Astrocyte (in vitro differentiated cells and primary cell): ENCODE data around the gene SLC25A29. TPM values are rescaled to one million over a fixed set of nuclear protein-coding genes. Genes with fewer than 3 reads are reported as not detected.

ENCODE experiments used
- DNase-seq: peaks from one replicate; pipeline ENCODE4 v3.0.0-alpha.2; 2010; ENCODE audit warnings: low read depth
- FAIRE-seq: peaks from 2 replicates; lab custom pipeline; 2011; peaks lifted over from hg19 to GRCh38; lab: Jason Lieb, UNC
- H2AFZ ChIP-seq: 2 replicates; pipeline ENCODE4 v1.6.0; 2012; ENCODE audit warnings: low read depth, low read length, inconsistent platforms
- H3K27ac ChIP-seq: 2 replicates; pipeline ENCODE4 v1.5.1; 2011; ENCODE audit warnings: low read depth, low read length, inconsistent platforms
- H3K27me3 ChIP-seq: 2 replicates; pipeline ENCODE4 v1.6.0; 2011; ENCODE audit warnings: low read length, inconsistent platforms; ENCODE audit not compliant: insufficient read depth
- H3K36me3 ChIP-seq: 2 replicates; pipeline ENCODE4 v1.5.1; 2011; ENCODE audit warnings: low read length, inconsistent platforms; ENCODE audit not compliant: insufficient read depth
- H3K4me1 ChIP-seq: 2 replicates; pipeline ENCODE4 v1.5.1; 2011; ENCODE audit warnings: low read length, inconsistent platforms; ENCODE audit not compliant: insufficient read depth
- H3K4me2 ChIP-seq: 2 replicates; pipeline ENCODE4 v1.6.0; 2012; ENCODE audit warnings: low read length, inconsistent platforms
- H3K4me3 ChIP-seq: 2 replicates; pipeline ENCODE4 v1.5.1; 2011; ENCODE audit warnings: low read depth, mild to moderate bottlenecking, low read length, inconsistent platforms; ENCODE audit not compliant: insufficient read depth
- H3K79me2 ChIP-seq: 2 replicates; pipeline ENCODE4 v1.6.0; 2012; ENCODE audit warnings: mild to moderate bottlenecking, low read length, inconsistent platforms; ENCODE audit not compliant: insufficient read depth
- H3K9ac ChIP-seq: 2 replicates; pipeline ENCODE4 v1.6.0; 2012; ENCODE audit warnings: mild to moderate bottlenecking, low read length, inconsistent platforms
- H3K9me3 ChIP-seq: 2 replicates; pipeline ENCODE4 v1.5.1; 2012; ENCODE audit warnings: low read depth, mild to moderate bottlenecking, low read length, inconsistent platforms; ENCODE audit not compliant: insufficient read depth
- H4K20me1 ChIP-seq: 2 replicates; pipeline ENCODE4 v1.6.0; 2012; ENCODE audit warnings: low read length, inconsistent platforms; ENCODE audit not compliant: insufficient read depth
- H3K27ac Mint-ChIP-seq: one replicate; pipeline ENCODE4 v1.8.0; 2021; ENCODE audit warnings: mild to moderate bottlenecking, mixed read lengths; ENCODE audit not compliant: unreplicated experiment
- H3K27me3 Mint-ChIP-seq: one replicate; pipeline ENCODE4 v1.8.0; 2021; ENCODE audit warnings: low read depth, mixed read lengths; ENCODE audit not compliant: unreplicated experiment
- H3K36me3 Mint-ChIP-seq: one replicate; pipeline ENCODE4 v1.8.0; 2021; ENCODE audit warnings: low read depth, mixed read lengths; ENCODE audit not compliant: unreplicated experiment
- H3K4me1 Mint-ChIP-seq: one replicate; pipeline ENCODE4 v1.8.0; 2021; ENCODE audit warnings: low read depth, mixed read lengths; ENCODE audit not compliant: unreplicated experiment
- H3K4me3 Mint-ChIP-seq: one replicate; pipeline ENCODE4 v1.8.0; 2021; ENCODE audit warnings: mild to moderate bottlenecking, moderate library complexity, mixed read lengths; ENCODE audit not compliant: unreplicated experiment
- H3K9me3 Mint-ChIP-seq: one replicate; pipeline ENCODE4 v1.8.0; 2021; ENCODE audit warnings: mild to moderate bottlenecking, mixed read lengths; ENCODE audit not compliant: unreplicated experiment
- CTCF ChIP-seq: IDR thresholded peaks from 2 replicates; pipeline ENCODE4 v1.5.1; 2011; ENCODE audit warnings: low read depth, mild to moderate bottlenecking, inconsistent platforms, low read length, moderate library complexity; ENCODE audit not compliant: insufficient read depth
- EZH2 ChIP-seq: IDR thresholded peaks from 2 replicates; pipeline ENCODE4 v1.6.1; 2012; ENCODE audit warnings: mild to moderate bottlenecking, low read length, inconsistent platforms; ENCODE audit not compliant: insufficient read depth
- total RNA-seq: library from RNA; stranded (reverse); gene quantifications from 2 replicates; pipeline ENCODE4 v1.2.1, GENCODE V29; 2021

The SLC25A29 gene
- total RNA-seq, 1 donor from 2014 or later: 30.2 TPM

GRCh38 chr14:100282083-100282350 lies 24.2 kb downstream of the SLC25A29 start:
- H4K20me1 ChIP-seq: peaks cover 60% of the 10 kb centered on the region
- peaks cover 18% of the 10 kb centered on the region for H3K4me1 ChIP-seq
- no peak for FAIRE-seq
- no peak overlapping the region for H2AFZ ChIP-seq
- TF ChIP-seq CTCF: no peak
- TF ChIP-seq EZH2: no peak
- Mint-ChIP-seq H3K27ac (peak overlapping the region; percentile 12), H3K4me3 (peak overlapping the region; percentile 20), H3K36me3 (peaks cover 6% of the 10 kb centered on the region), H3K4me1 (peaks cover 50% of the 10 kb centered on the region), H3K27me3 (no peaks in the 10 kb centered on the region), H3K9me3 (no peaks in the 10 kb centered on the region)
- peaks cover 55% of the 10 kb centered on the region for H3K79me2 ChIP-seq
- no peak overlapping the region for H3K27ac ChIP-seq
- H3K4me2 ChIP-seq: no peak overlapping the region
- no peaks in the 10 kb centered on the region for H3K27me3 ChIP-seq
- no peak overlapping the region for H3K9ac ChIP-seq
- no peak overlapping the region for H3K4me3 ChIP-seq
- no peak for DNase-seq
- peaks cover 6% of the 10 kb centered on the region for H3K36me3 ChIP-seq
- no peaks in the 10 kb centered on the region for H3K9me3 ChIP-seq

GRCh38 chr14:100281286-100282082 lies 24.8 kb downstream of the SLC25A29 start:
- Mint-ChIP-seq H3K9me3 (no peaks in the 10 kb centered on the region), H3K27me3 (no peaks in the 10 kb centered on the region), H3K4me3 (peak overlapping the region; percentile 14), H3K36me3 (peaks cover 6% of the 10 kb centered on the region), H3K4me1 (peaks cover 51% of the 10 kb centered on the region), H3K27ac (no peak overlapping the region)
- H3K27me3 ChIP-seq: no peaks in the 10 kb centered on the region
- H3K4me3 ChIP-seq: no peak overlapping the region
- H4K20me1 ChIP-seq: peaks cover 59% of the 10 kb centered on the region
- H3K79me2 ChIP-seq: peaks cover 60% of the 10 kb centered on the region
- TF ChIP-seq CTCF (no peak), EZH2 (no peak)
- peaks cover 18% of the 10 kb centered on the region for H3K4me1 ChIP-seq
- FAIRE-seq (no peak), DNase-seq (no peak)
- H3K27ac ChIP-seq: no peak overlapping the region
- no peak overlapping the region for H3K4me2 ChIP-seq
- no peak overlapping the region for H3K9ac ChIP-seq
- peaks cover 12% of the 10 kb centered on the region for H3K36me3 ChIP-seq
- no peak overlapping the region for H2AFZ ChIP-seq
- H3K9me3 ChIP-seq: no peaks in the 10 kb centered on the region

- H3K27ac Mint-ChIP-seq: peak overlapping the region; percentile 4
- H2AFZ ChIP-seq: no peak overlapping the region
- no peak for DNase-seq
- TF ChIP-seq CTCF (no peak), EZH2 (no peak)
- peaks cover 18% of the 10 kb centered on the region for H3K4me1 ChIP-seq
- H3K9me3 Mint-ChIP-seq: no peaks in the 10 kb centered on the region
- H3K4me3 Mint-ChIP-seq: no peak overlapping the region
- peaks cover 78% of the 10 kb centered on the region for H4K20me1 ChIP-seq
- no peaks in the 10 kb centered on the region for H3K27me3 Mint-ChIP-seq
- H3K9me3 ChIP-seq: no peaks in the 10 kb centered on the region
- peaks cover 13% of the 10 kb centered on the region for H3K36me3 ChIP-seq
- peaks cover 59% of the 10 kb centered on the region for H3K4me1 Mint-ChIP-seq
- peaks cover 10% of the 10 kb centered on the region for H3K36me3 Mint-ChIP-seq
- H3K4me3 ChIP-seq: no peak overlapping the region
- H3K4me2 ChIP-seq: peak overlapping the region; percentile 17
- no peak overlapping the region for H3K27ac ChIP-seq
- H3K27me3 ChIP-seq: no peaks in the 10 kb centered on the region
- FAIRE-seq: no peak
- H3K79me2 ChIP-seq: peaks cover 79% of the 10 kb centered on the region
- no peak overlapping the region for H3K9ac ChIP-seq
These were observed 26.7 kb downstream of the SLC25A29 start for GRCh38 chr14:100279563-100279962.
